Ovary (tissue), 3 donors: ENCODE data around the gene MYT1.

Experiments
- CTCF ChIP-seq, 3 donors: fragments of 450-650 bp in 2 of 3; fragments of 200-600 bp in 1 of 3; IDR thresholded peaks; one replicate each; pipeline versions ENCODE4 v1.5.1 to v1.8.0; 2016 to 2022; ENCODE audit warnings: antibody characterized with exemption in 3 of 3, mild to moderate bottlenecking in 1 of 3
- EP300 ChIP-seq: sonication (generic); formaldehyde crosslinking; IDR thresholded peaks from one replicate; pipeline ENCODE4 v1.6.1; 2017; ENCODE audit warnings: antibody characterized with exemption
- POLR2A ChIP-seq: fragments of 450-650 bp; IDR thresholded peaks from one replicate; pipeline ENCODE4 v1.6.1; 2017; ENCODE audit warnings: antibody characterized with exemption, mild to moderate bottlenecking, moderate library complexity
- donor health status: DM: no; HTN: no; CAD: no.

- TF ChIP-seq CTCF (IDR thresholded peaks at IDR 0.05), result no peak
- TF ChIP-seq EP300, result no peak
- no peak for TF ChIP-seq POLR2A
Measured at GRCh38 chr20:64254571-64255360, 90.5 kb downstream of the MYT1 start.
